ENCODE measurements around the gene MRC2.

GRCh38 chr17:62631936-62632924 lies 4.8 kb downstream of the MRC2 start:
- TF ChIP-seq MAX (IDR thresholded peaks at IDR 0.05), result no peak
- TF ChIP-seq TEAD4 (IDR thresholded peaks at IDR 0.05), result no peak
- TF ChIP-seq USF1 (IDR thresholded peaks at IDR 0.05), result no peak
- no peak for TF ChIP-seq REST (IDR thresholded peaks at IDR 0.05; ENCODE audit: low read depth)
